ENCODE measurements around the gene SIRT7.
"Not testable (repeated sequence)": the region's sequence is repeated elsewhere in the genome, so short reads cannot be mapped to it uniquely, and the experiment has no call there.

The SIRT7 gene

DNA sequence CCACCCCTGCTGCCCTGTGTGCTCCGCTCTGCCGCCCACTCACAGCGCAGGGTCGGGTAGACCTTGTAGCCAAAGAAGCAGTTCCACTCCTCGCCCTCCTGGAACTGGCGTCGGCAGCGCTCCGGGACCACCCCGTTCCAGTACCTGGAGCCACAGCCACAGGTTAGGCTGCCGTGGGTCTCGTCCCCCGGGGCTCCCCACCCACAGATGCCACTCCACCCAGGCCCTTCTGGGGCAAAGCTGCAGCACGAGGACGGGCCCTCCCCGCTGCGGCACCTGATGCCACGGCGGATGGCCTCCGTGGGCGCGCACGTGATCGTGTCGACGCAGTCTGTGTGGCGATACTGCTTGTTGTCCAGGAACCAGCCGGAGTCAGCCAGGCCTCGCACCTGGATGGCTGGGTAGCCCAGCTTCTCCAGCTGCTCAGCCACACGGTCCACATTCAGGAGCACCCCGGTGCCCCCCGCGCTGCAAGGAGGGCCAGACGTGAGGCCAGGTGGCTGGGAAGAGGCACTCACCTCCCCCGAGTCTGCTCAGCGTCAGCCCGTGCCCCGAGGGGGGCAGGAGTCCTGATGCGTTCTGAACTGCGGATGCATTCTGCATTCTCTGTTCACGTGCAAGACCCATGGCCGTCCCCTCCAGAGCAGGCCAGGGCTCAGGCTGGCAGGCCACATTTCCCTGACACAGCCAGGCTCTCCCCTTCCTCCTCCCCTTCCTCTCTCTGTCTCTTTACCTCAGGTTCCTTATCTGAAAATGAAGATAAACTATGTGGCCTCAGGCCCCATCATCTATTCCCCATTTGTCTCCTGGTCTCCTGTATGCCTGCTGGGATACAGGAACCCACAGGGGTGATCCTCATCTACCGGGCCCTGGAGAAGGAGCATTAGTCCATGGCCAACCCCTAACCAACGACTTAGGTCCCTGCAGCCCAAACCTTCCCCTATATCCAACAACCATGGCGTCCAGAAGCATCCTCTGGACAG is 38.9 kb upstream of the SIRT7 start:
- TF ChIP-seq, protein P1, sequence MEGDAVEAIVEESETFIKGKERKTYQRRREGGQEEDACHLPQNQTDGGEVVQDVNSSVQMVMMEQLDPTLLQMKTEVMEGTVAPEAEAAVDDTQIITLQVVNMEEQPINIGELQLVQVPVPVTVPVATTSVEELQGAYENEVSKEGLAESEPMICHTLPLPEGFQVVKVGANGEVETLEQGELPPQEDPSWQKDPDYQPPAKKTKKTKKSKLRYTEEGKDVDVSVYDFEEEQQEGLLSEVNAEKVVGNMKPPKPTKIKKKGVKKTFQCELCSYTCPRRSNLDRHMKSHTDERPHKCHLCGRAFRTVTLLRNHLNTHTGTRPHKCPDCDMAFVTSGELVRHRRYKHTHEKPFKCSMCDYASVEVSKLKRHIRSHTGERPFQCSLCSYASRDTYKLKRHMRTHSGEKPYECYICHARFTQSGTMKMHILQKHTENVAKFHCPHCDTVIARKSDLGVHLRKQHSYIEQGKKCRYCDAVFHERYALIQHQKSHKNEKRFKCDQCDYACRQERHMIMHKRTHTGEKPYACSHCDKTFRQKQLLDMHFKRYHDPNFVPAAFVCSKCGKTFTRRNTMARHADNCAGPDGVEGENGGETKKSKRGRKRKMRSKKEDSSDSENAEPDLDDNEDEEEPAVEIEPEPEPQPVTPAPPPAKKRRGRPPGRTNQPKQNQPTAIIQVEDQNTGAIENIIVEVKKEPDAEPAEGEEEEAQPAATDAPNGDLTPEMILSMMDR (IDR thresholded peaks at IDR 0.05; ENCODE audit: low read depth, low read length): no peak
- no peak for DNase-seq (ENCODE audit: extremely low read depth, low read depth)

DNA sequence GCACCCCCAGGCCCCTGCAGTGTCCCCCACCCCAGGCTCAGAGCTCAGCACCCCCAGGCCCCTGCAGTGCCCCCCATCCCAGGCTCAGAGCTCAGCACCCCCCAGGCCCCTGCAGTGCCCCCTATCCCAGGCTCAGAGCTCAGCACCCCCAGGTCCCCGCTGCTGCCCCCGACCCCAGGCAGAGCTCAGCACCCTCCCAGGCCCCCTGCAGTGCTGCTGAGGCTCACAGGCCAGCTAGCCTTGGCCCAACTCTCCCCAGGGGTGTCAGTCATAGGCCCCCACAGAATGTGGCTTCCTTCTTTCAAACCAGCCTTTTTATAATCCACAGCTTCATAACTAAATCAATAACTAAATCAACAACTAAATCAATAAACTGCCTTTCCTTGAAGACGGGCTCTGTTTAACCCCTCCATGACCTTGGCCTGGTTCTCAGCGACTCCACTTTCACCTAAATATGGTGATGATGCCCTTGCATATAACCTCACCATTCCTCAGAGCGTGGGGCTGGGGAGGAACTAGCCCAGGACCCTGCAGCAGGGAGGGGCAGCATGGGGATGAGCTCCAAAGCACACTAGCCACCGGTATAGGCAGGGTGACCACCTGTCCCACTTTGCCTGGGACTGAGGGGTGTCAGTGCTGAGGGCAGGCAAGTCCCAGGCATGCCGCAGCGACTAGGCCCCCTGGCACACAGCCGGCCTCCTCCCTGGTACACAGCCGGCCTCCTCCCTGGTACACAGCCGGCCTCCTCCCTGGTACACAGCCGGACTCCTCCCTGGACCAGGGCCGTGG is 38.0 kb upstream of the SIRT7 start:
- TF ChIP-seq, protein P1 (IDR thresholded peaks at IDR 0.05; ENCODE audit: low read depth, low read length): no peak
- no peak for DNase-seq (ENCODE audit: extremely low read depth, low read depth)

GRCh38 chr17:81955058-81955681 is 37.2 kb upstream of the SIRT7 start:
- TF ChIP-seq, protein P1 (IDR thresholded peaks at IDR 0.05; ENCODE audit: low read depth, low read length): no peak
- no peak for DNase-seq (ENCODE audit: extremely low read depth, low read depth)

DNA sequence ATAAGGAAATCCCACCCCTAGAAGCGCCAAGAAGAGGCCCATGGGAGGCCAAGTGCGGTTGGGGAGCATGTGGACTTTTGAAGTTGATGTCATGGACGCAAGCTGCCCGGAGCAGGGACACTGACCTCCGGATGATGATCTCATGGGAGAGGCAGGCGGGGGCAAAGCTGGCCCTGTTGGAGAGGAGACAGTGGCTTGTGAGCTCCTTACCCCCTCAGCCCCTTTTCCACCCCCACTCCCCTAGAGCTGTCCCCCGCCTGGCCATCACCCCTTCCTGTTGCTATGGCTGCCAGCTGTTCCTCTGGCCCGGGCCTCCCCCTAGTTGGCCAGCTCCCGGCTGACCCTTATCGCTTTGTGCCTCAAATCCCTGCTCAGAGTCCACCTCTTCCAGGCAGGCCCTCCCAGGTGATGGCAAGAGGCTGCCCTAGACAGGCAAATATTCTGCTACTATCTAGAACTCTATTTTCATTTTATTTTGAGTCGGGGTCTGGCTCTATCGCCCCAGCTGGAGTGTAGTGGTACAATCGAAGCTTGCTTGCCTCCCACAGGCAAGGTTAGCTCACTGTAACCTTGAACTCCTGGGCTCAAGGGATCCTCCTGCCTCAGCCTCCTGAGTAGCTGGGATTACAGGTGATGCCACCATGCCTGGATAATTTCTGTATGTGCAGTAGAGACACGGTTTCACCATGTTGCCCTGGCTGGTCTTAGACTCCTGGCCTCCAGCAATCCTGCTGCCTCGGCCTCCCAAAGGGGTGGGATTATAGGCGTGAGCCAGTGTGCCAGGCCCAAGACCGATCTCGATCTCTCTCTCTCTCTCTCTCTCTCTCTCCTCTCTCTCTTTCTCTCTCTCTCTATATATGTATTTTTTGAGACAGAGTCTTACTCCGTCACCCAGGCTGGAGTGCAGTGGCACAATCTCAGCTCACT is 36.4 kb upstream of the SIRT7 start:
- no peak for DNase-seq (ENCODE audit: extremely low read depth, low read depth)
- TF ChIP-seq, protein P1 (IDR thresholded peaks at IDR 0.05; ENCODE audit: low read depth, low read length): no peak

- DNase-seq (ENCODE audit: extremely low read depth, low read depth): not testable (repeated sequence)
These were observed 35.5 kb upstream of the SIRT7 start for GRCh38 chr17:81953443-81953842.

DNA sequence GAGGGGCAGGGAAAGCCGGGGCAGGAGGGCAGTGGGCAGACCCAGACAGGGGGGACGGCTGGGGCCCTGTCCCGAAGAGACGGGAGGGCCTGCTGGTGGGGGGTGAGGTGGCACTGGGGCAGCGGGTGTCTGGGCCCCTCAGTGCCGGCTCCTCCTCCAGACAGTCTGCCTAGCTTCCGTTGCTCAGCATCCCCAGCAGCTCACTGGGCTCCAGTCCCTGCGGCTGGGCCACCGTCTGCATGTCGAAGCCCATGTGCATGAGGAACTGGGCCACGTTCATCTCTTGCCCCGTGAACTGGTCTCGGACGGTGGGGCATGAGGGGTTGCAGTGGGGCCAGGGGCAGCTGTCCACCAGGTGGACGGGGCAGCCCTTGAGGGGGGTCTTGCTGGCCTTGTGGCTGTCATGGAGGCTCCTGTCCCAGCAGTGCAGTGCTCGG is 34.8 kb upstream of the SIRT7 start:
- TF ChIP-seq, protein P1 (IDR thresholded peaks at IDR 0.05; ENCODE audit: low read depth, low read length): no peak
- DNase-seq (ENCODE audit: extremely low read depth, low read depth): no peak

Measured in AG09319 (cell line).